Left hindlimb (tissue), 1 donor: Measurements from ENCODE around the gene ACTA1.
"Not testable (repeated sequence)": the region's sequence is repeated elsewhere in the genome, so short reads cannot be mapped to it uniquely, and the experiment has no call there.

Experiments
- DNase-seq: peaks from one replicate; pipeline ENCODE4 v3.0.0-alpha.2; 2018

ACTA1 gene

DNA sequence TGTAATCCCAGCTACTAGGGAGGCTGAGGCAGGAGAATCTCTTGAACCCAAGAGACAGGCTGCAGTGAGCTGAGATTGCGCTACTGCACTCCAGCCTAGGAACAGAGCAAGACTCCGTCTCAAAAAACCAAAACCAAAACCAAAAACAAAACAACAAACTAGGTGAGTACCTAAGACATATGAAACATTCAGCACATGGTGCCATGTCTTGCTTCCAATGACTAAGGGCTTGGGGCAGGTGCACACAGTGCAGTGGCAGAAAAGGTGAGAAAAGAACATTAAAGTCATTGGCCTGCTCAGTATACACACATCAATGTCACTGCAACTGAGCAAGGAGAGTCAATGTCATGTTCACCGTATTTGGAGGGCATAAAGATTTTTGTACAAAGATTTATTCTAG is 4.1 kb upstream of the ACTA1 start:
- no peak for DNase-seq

DNA sequence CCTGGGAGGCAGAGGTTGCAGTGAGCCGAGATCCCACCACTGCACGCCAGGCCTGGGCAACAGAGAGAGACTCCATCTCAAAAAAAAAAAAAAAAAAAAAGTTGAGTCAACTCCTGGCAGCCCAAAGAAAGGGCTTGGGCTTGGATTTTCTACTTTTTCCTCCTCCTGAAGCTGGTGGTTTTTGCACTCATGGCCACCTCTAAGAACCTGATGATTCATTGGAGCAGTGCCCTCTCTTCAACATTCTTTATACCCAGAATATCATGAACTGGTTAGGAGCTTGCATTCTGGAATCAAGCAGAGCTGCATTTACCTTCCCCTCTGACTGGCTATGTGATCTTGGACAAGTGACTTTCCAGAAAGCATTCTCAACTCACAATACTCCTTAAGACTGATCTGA is 3.5 kb upstream of the ACTA1 start:
- DNase-seq: no peak

- DNase-seq: peak; percentile 36
Observed at GRCh38 chr1:229436201-229436600, 2.3 kb upstream of the ACTA1 start.

DNA sequence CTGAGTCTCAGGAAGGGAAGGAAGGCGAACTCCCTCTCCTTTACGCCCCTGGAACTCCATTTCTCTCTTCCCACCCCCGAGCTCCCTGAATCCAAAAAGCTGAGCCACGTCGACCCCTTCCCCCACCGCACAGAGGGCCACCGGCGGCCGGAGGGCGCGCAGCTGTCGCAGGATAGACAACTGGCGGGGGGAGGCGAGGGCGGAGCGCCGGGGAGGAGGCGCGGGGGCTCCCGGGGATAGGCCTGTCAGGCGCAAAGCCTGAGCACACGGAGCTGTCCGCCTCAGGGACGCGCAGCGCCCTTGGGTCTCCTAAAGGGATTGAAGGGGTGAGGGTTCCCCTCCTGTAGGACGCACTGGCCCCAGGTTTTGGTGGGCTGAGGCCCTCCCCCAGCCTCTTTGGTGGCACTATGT is 752 bp upstream of the ACTA1 start:
- DNase-seq: peak; percentile 53

DNA sequence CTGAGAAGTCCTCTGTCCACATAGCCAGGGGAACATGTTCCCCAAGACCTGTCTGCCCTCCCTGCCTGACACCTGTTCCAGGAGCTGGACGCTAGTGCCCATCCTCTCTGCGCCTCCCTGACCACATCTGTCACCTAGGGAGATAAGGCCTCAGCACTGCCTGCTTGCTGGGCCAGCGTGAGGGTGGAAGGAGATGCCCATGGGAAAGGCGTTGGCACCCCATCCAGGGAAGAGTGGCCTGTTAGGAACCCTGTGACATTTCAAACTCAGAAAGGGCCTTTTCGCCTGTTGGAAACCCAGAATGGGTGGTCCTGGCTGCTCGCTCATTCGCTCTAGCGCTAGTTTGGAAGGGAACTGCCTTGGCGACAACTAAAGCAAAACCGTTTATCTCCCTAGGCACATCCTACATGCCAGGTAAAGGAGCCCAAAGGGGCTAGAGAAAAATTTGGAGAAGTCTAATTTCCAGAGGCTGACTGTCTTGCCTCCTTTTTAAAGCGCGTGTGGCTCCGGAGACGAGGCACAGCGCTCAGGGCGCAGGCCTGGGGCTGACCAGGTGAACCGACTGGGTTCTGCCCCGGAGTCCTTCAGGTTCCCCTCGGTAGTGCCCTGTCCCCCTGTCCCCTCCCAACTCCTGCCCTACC is 410 bp downstream of the ACTA1 start:
- no peak for DNase-seq

DNA sequence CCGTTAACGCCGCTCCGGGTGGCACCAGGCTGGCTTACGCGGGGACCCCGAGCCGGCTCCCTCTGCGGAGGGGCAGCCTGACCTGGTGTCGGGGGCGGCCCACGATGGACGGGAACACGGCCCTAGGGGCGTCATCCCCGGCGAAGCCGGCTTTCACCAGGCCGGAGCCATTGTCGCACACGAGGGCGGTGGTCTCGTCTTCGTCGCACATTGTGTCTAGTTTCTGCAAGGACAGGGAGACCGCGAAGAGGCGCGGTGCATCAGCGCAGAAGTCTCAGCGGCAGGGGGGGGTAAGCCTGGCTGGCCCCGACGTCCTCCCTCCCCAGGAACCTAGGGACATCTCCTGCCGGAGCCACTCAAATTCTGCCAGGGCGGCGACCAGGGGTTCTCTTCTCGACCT is 989 bp downstream of the ACTA1 start:
- DNase-seq: no peak

DNA sequence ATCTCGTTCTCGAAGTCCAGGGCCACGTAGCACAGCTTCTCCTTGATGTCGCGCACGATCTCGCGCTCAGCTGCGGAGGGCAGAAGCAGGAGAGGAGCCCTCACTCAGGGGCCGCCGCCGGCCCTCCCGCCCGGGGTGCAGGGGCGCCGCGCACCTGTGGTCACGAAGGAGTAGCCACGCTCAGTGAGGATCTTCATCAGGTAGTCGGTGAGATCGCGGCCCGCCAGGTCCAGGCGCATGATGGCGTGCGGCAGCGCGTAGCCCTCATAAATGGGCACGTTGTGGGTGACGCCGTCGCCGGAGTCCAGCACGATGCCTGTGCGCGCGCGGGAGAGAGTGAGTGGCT is 1.8 kb downstream of the ACTA1 start:
- no peak for DNase-seq

GRCh38 chr1:229431284-229432115 is 2.4 kb downstream of the ACTA1 start:
- DNase-seq: no peak

DNA sequence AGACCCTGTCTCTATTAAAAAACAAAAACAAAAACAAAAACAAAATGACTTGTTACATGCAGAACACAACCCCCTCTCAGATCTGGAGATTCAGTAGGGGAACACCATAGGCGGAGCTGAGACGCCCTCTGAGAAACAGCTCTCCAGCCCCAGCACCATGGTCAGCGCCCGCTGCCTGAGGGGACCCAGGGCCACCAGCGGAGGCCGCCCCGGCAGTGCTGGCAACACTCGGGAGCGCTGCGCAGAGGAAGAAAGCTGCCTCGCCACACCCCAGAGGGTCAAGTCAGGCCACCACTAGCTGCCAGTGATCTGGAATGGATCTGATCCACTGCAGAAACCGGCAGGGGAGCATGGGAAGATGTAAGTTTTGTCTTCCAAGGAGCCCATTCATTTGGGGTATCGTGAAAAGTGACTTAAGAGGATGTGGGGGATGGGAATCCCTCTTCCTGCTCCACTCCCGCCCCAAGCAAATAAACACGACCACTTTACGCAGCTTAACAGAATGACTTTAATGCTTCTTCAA is 3.1 kb downstream of the ACTA1 start:
- DNase-seq: peak; percentile 80

GRCh38 chr1:229428256-229428655 is 5.6 kb downstream of the ACTA1 start:
- no peak for DNase-seq

DNA sequence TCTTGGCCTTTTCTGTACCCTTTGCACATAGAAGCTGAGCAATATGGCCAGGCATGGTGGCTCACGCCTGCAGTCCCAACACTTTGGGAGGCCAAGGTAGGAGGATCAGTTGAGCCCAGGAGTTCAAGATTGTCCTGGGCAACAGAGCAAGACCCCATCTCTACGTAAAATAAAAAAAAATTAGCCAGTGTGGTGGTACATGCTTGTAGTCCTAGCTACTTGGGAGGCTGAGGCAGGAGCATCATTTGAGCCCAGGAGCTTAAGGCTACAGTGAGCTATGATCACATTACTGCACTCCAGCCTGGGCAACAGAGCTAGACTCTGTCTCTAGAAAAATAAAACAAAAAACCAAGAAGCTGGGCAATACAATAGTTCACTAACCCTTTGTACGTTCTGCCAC is 6.3 kb downstream of the ACTA1 start:
- DNase-seq: no peak

- no peak for DNase-seq
Observed at GRCh38 chr1:229425564-229426159, 8.2 kb downstream of the ACTA1 start.

- no peak for DNase-seq
Observed at GRCh38 chr1:229420765-229421164, 13.1 kb downstream of the ACTA1 start.

DNA sequence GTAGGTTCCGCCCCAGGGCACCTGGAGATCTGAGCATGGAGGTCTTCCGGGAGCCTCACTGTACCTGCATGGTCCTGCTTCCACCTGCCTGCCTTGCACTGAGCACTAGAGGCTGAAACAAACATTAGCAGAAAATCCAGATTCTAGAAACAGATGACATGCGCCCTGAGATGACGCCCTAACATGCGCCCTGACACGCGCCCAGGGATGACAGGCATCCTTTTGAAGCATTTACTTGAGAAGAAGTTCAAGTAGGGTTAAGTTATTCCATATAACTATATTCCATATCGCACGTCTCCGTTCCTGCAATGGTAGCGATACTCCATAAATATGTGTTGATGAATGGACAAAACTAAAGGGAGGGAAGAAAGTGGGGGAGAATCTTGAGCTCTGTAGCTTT is 13.7 kb downstream of the ACTA1 start:
- DNase-seq: no peak

GRCh38 chr1:229418586-229418985 is 15.3 kb downstream of the ACTA1 start:
- not testable (repeated sequence) for DNase-seq

- not testable (repeated sequence) for DNase-seq
Observed at GRCh38 chr1:229412810-229413209, 21.1 kb downstream of the ACTA1 start.

GRCh38 chr1:229412056-229412455 is 21.8 kb downstream of the ACTA1 start:
- no peak for DNase-seq

- no peak for DNase-seq
Observed at GRCh38 chr1:229411434-229412055, 22.3 kb downstream of the ACTA1 start.

DNA sequence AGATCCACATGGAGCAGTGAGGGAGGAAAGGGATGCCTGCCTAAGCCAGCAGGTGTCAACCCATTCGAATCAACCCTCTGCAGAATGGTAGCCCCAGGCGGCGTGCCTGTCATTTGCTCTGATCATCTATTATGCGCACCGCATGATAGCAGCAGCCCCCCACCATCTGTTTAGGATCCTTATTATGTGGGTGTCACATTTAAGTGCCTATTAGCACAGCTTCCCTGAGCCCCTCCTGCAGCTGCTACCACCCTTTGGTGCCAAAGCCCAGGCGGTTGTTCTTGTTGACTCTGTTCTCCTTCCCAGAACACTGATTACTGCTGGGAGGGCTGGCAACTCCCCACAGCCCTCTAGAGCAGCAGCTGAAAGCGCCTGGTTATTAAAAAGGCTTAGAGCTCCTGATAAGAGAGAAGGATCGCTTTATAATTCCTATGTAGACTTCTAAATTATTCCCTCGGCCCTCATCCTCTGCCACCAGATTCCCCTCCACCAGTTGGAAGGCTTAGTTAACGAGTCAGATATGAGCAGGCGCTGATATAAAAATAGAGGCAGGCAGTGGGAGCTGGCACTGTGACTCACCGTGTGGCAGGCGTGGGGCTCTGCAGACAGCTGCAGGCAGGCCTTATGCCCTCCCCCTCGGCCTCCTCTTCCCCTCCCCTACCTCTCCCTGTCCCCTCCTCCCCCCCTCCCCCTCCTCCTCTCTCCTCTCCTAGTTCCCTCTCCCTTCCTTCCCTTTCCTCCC is 23.0 kb downstream of the ACTA1 start:
- peak; percentile 69 for DNase-seq

DNA sequence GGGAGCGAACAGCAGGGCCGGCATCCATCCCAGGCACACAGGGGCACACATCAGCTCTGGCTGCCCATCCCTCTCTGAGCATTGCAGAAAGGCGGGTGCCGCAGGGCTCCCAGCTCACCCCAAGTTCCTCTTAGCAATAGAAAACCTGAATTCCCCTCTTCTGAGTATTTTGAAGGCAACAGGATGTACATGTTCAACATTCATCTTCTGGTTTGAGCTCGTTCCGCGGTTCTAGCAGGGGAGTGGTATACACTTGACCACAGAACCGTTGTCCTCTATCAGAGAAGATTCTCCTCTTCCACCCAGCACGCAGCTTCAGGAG is 23.6 kb downstream of the ACTA1 start:
- no peak for DNase-seq

DNA sequence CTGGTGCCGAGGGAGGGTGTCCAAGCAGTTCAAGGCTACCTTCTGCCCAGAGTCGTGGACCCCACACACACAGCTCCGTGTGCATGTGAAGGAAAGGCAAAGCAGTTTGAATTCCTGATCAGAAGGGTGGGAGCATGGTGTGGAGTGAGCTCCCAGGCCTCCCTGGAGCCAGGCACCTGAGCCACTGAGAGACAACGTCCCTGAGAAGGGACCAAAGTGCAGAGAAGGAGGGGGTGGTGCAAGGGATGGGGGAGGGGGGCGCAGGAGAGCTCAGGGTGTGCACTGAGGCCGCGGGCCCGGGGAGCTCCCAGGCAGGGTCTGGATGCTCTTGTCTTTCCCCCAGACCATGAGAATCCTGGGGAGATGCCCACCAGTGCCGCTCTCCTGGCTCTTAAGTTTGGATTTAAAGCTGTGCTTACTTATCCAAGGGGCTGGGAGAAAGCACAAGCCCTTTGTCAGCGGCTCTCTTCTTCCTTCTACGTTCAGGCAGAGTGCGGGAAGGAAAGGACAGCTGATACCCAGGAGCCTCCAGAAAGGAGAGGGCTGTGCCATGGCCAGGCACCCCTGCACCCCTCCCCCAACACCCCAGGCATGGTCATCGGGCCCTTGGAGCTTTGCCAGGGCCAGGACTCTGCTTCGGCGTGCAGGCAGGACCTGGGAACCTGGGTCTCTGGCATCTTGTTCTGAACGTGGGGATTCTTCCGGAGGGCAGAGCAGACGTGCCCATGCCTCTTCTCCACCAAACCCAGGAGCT is 24.1 kb downstream of the ACTA1 start:
- no peak for DNase-seq

GRCh38 chr1:229408458-229409037 is 25.3 kb downstream of the ACTA1 start:
- DNase-seq: peak; percentile 57
